GM12801 (cell line): ENCODE results near the gene ZDHHC6.

Experiments used
- CTCF ChIP-seq: IDR thresholded peaks from one replicate; pipeline ENCODE4 v1.5.1; 2011; ENCODE audit warnings: control low read depth; ENCODE audit not compliant: insufficient read length; ENCODE audit errors: extremely low read depth

Gene ZDHHC6

GRCh38 chr10:112438356-112438755 is 8.4 kb downstream of the ZDHHC6 start:
- no peak for TF ChIP-seq CTCF

- no peak for TF ChIP-seq CTCF
Observed at GRCh38 chr10:112434988-112435619, 11.6 kb downstream of the ZDHHC6 start.

GRCh38 chr10:112433136-112433535 is 13.6 kb downstream of the ZDHHC6 start:
- no peak for TF ChIP-seq CTCF

GRCh38 chr10:112429654-112430230 is 17.0 kb downstream of the ZDHHC6 start:
- TF ChIP-seq CTCF: no peak

- TF ChIP-seq CTCF: no peak
Observed at GRCh38 chr10:112429147-112429546, 17.6 kb downstream of the ZDHHC6 start.

- no peak for TF ChIP-seq CTCF
Observed at GRCh38 chr10:112426111-112426510, 20.6 kb downstream of the ZDHHC6 start.

GRCh38 chr10:112424651-112425050 is 22.1 kb downstream of the ZDHHC6 start:
- no peak for TF ChIP-seq CTCF
